ENCODE results near the gene CD74.

GRCh38 chr5:150389531-150390266 lies 23.0 kb downstream of the CD74 start:
- TF ChIP-seq CTCF (conservative IDR thresholded peaks at IDR 0.05 in 1 of 2, IDR thresholded peaks at IDR 0.05 in 1 of 2; ENCODE audit: low read depth in 1 of 2, low read length in 2 of 2) (no peak), EZH2 (IDR thresholded peaks at IDR 0.05; ENCODE audit: low read length, missing control alignments) (no peak)

All from fibroblast of lung (primary cell).